ENCODE results near the gene PID1. TPM values are rescaled to one million over a fixed set of nuclear protein-coding genes. Genes with fewer than 3 reads are reported as not detected.

Gene PID1
- total and polyA plus RNA-seq, 2 donors (not counting 1 experiment from before 2014, with no cell fraction given) = 0.10 TPM; not detected in 1

GRCh38 chr2:229162015-229162414 is 109.1 kb downstream of the PID1 start:
- no peak overlapping the region for H3K27ac ChIP-seq (ENCODE audit: low read length in 2 of 2)
- no peaks in the 10 kb centered on the region for H3K4me1 ChIP-seq (ENCODE audit: control insufficient read depth in 2 of 2, insufficient read depth in 2 of 2, low read length in 2 of 2)
- H3K4me2 ChIP-seq (replicated peaks; ENCODE audit: low read depth, low read length, poor library complexity, severe bottlenecking) = no peak overlapping the region
- H3K9me3 Mint-ChIP-seq (ENCODE audit: insufficient read depth) = no peaks in the 10 kb centered on the region
- no peak overlapping the region for H3K4me3 Mint-ChIP-seq
- WGBS (ENCODE audit: insufficient coverage) = 100% methylated on average over 1 of the region's 4 CpGs
- no peak overlapping the region for H2AFZ ChIP-seq (ENCODE audit: insufficient read depth, low read depth, low read length, poor library complexity, severe bottlenecking)
- TF ChIP-seq EZH2 (IDR thresholded peaks at IDR 0.05; ENCODE audit: borderline replicate concordance, insufficient read depth, low read depth, low read length, poor library complexity, severe bottlenecking) (no peak), CTCF (IDR thresholded peaks at IDR 0.05) (no peak)
- no peaks in the 10 kb centered on the region for H3K79me2 ChIP-seq (ENCODE audit: control insufficient read depth, insufficient read depth, low read length)
- no peaks in the 10 kb centered on the region for H3K9me3 ChIP-seq (ENCODE audit: control extremely low read depth in 1 of 3, control insufficient read depth in 2 of 3, insufficient read depth in 1 of 3, low read length in 2 of 3)
- no peaks in the 10 kb centered on the region for H4K20me1 ChIP-seq (ENCODE audit: control insufficient read depth, insufficient read depth, low read length, poor library complexity, severe bottlenecking)
- ATAC-seq (ENCODE audit: low read depth) (no peak), DNase-seq (no peak)
- intact Hi-C loops (cut with micrococcal nuclease) = no loop called here
- H3K27ac Mint-ChIP-seq = no peak overlapping the region
- POLR2A ChIA-PET = no interaction called here
- H3K36me3 ChIP-seq (replicated peaks in 1 of 2; ENCODE audit: control extremely low read depth in 1 of 2, control insufficient read depth in 1 of 2, extremely low read depth in 1 of 2, insufficient read depth in 2 of 2, low read length in 1 of 2) = no peaks in the 10 kb centered on the region
- CTCF ChIA-PET = no interaction called here
- H3K27me3 ChIP-seq (replicated peaks in 1 of 4; ENCODE audit: control extremely low read depth in 1 of 4, control insufficient read depth in 3 of 4, insufficient read depth in 4 of 4, low read length in 3 of 4) = no peaks in the 10 kb centered on the region
- no peaks in the 10 kb centered on the region for H3K27me3 Mint-ChIP-seq
- H3K9ac ChIP-seq (ENCODE audit: low read length) = no peak overlapping the region
- no peaks in the 10 kb centered on the region for H3K4me1 Mint-ChIP-seq
- H3K4me3 ChIP-seq (ENCODE audit: control extremely low read depth in 1 of 5, extremely low read depth in 1 of 5, insufficient read depth in 1 of 5, low read depth in 2 of 5, low read length in 4 of 5) = no peak overlapping the region

- 79% methylated on average over 2 of the region's 2 CpGs for WGBS (ENCODE audit: insufficient coverage)
- no peak overlapping the region for H3K27ac Mint-ChIP-seq
These were observed 110.1 kb downstream of the PID1 start for GRCh38 chr2:229160984-229161383.

More at GRCh38 chr2:229160984-229161383, 110.1 kb downstream of the PID1 start:
- no peaks in the 10 kb centered on the region for H3K4me1 ChIP-seq (ENCODE audit: control insufficient read depth in 2 of 2, insufficient read depth in 2 of 2, low read length in 2 of 2)
- TF ChIP-seq EZH2 (IDR thresholded peaks at IDR 0.05; ENCODE audit: borderline replicate concordance, insufficient read depth, low read depth, low read length, poor library complexity, severe bottlenecking) (no peak), CTCF (IDR thresholded peaks at IDR 0.05) (no peak)
- H3K9ac ChIP-seq (ENCODE audit: low read length) = no peak overlapping the region
- H3K27me3 Mint-ChIP-seq = no peaks in the 10 kb centered on the region
- ATAC-seq (ENCODE audit: low read depth) = no peak
- intact Hi-C loops (cut with micrococcal nuclease) = no loop called here
- no peak overlapping the region for H3K4me2 ChIP-seq (replicated peaks; ENCODE audit: low read depth, low read length, poor library complexity, severe bottlenecking)
- no peak for DNase-seq
- no peak overlapping the region for H3K4me3 ChIP-seq (ENCODE audit: control extremely low read depth in 1 of 5, extremely low read depth in 1 of 5, insufficient read depth in 1 of 5, low read depth in 2 of 5, low read length in 4 of 5)
- H2AFZ ChIP-seq (ENCODE audit: insufficient read depth, low read depth, low read length, poor library complexity, severe bottlenecking) = no peak overlapping the region
- H3K4me3 Mint-ChIP-seq = no peak overlapping the region
- no peaks in the 10 kb centered on the region for H3K9me3 Mint-ChIP-seq (ENCODE audit: insufficient read depth)
- ChIA-PET CTCF (no interaction called here), POLR2A (no interaction called here)
- no peaks in the 10 kb centered on the region for H3K79me2 ChIP-seq (ENCODE audit: control insufficient read depth, insufficient read depth, low read length)
- H3K27ac ChIP-seq (ENCODE audit: low read length in 2 of 2) = no peak overlapping the region
- no peaks in the 10 kb centered on the region for H4K20me1 ChIP-seq (ENCODE audit: control insufficient read depth, insufficient read depth, low read length, poor library complexity, severe bottlenecking)
- H3K27me3 ChIP-seq (replicated peaks in 1 of 4; ENCODE audit: control extremely low read depth in 1 of 4, control insufficient read depth in 3 of 4, insufficient read depth in 4 of 4, low read length in 3 of 4) = no peaks in the 10 kb centered on the region
- no peaks in the 10 kb centered on the region for H3K9me3 ChIP-seq (ENCODE audit: control extremely low read depth in 1 of 3, control insufficient read depth in 2 of 3, insufficient read depth in 1 of 3, low read length in 2 of 3)
- H3K36me3 ChIP-seq (replicated peaks in 1 of 2; ENCODE audit: control extremely low read depth in 1 of 2, control insufficient read depth in 1 of 2, extremely low read depth in 1 of 2, insufficient read depth in 2 of 2, low read length in 1 of 2) = no peaks in the 10 kb centered on the region
- no peaks in the 10 kb centered on the region for H3K4me1 Mint-ChIP-seq
